Right hindlimb (tissue), 1 donor: ENCODE data around the gene NLE1.
"Not testable (repeated sequence)": the region's sequence is repeated elsewhere in the genome, so short reads cannot be mapped to it uniquely, and the experiment has no call there.

ENCODE experiments used
- DNase-seq: peaks from one replicate; pipeline ENCODE4 v3.0.0-alpha.2; 2018

NLE1 gene

GRCh38 chr17:35127751-35128514 lies 14.2 kb downstream of the NLE1 start:
- no peak for DNase-seq

- no peak for DNase-seq
Measured at GRCh38 chr17:35121315-35121714, 20.8 kb downstream of the NLE1 start, which contains the start of gene FNDC8. TSS of gene FNDC8 (plus strand) at chr17:35121615. CDS start at chr17:35121694, 79 bp downstream.

- DNase-seq: peak; percentile 80
Measured at GRCh38 chr17:35119370-35120165, 22.5 kb downstream of the NLE1 start, which contains the start of gene RAD51D. TSS of gene RAD51D (minus strand) at chr17:35119860. CDS start at chr17:35119613, 247 bp downstream.

- no peak for DNase-seq
Measured at GRCh38 chr17:35117984-35118383, 24.1 kb downstream of the NLE1 start.

GRCh38 chr17:35116845-35117244 lies 25.3 kb downstream of the NLE1 start:
- no peak for DNase-seq

GRCh38 chr17:35110791-35111190 lies 31.3 kb downstream of the NLE1 start:
- DNase-seq: not testable (repeated sequence)

GRCh38 chr17:35104844-35105450 lies 37.2 kb downstream of the NLE1 start:
- no peak for DNase-seq

GRCh38 chr17:35103271-35103670 lies 38.8 kb downstream of the NLE1 start:
- no peak for DNase-seq

- DNase-seq: no peak
Measured at GRCh38 chr17:35101725-35102124, 40.4 kb downstream of the NLE1 start.

GRCh38 chr17:35101036-35101435 lies 41.1 kb downstream of the NLE1 start:
- DNase-seq: no peak

- no peak for DNase-seq
Measured at GRCh38 chr17:35099908-35100307, 42.2 kb downstream of the NLE1 start.

- DNase-seq: no peak
Measured at GRCh38 chr17:35097776-35098175, 44.3 kb downstream of the NLE1 start.

GRCh38 chr17:35095741-35096140 lies 46.4 kb downstream of the NLE1 start:
- DNase-seq: no peak

- DNase-seq: no peak
Measured at GRCh38 chr17:35094902-35095301, 47.2 kb downstream of the NLE1 start.

GRCh38 chr17:35090707-35091106 lies 51.4 kb downstream of the NLE1 start:
- DNase-seq: not testable (repeated sequence)

- DNase-seq: peak; percentile 20
Measured at GRCh38 chr17:35089586-35090296, 52.4 kb downstream of the NLE1 start.

- peak; percentile 92 for DNase-seq
Measured at GRCh38 chr17:35088881-35089585, 53.1 kb downstream of the NLE1 start.

- DNase-seq: peak; percentile 69
Measured at GRCh38 chr17:35088356-35088880, 53.7 kb downstream of the NLE1 start.

GRCh38 chr17:35087731-35088355 lies 54.3 kb downstream of the NLE1 start:
- DNase-seq: peak; percentile 27

GRCh38 chr17:35086931-35087573 lies 55.1 kb downstream of the NLE1 start:
- DNase-seq: no peak

- DNase-seq: no peak
Measured at GRCh38 chr17:35086164-35086563, 55.9 kb downstream of the NLE1 start.
